ENCODE measurements around the gene DSG3.

DSG3 gene

GRCh38 chr18:31440787-31441186 is 6.8 kb upstream of the DSG3 start:
- TF ChIP-seq FOXP2 (optimal IDR thresholded peaks at IDR 0.05; ENCODE audit: control extremely low read depth, extremely low read length, insufficient read depth) (no peak), POLR2AphosphoS5 (IDR thresholded peaks at IDR 0.05; ENCODE audit: borderline replicate concordance, low read depth, low read length) (no peak), EZH2 (IDR thresholded peaks at IDR 0.05) (no peak)
- Histone ChIP-seq H3K9me3 (ENCODE audit: low read depth, low read length) (no peaks in the 10 kb centered on the region), H3K4me3 (no peak overlapping the region), H3K27ac (no peak overlapping the region), H3K36me3 (ENCODE audit: insufficient read depth, low read length) (no peaks in the 10 kb centered on the region), H3K9ac (ENCODE audit: insufficient read length) (no peak overlapping the region)
- no peak for DNase-seq (ENCODE audit: low read depth, low spot score)

GRCh38 chr18:31441493-31441892 is 6.0 kb upstream of the DSG3 start:
- TF ChIP-seq EZH2 (IDR thresholded peaks at IDR 0.05) (no peak), FOXP2 (optimal IDR thresholded peaks at IDR 0.05; ENCODE audit: control extremely low read depth, extremely low read length, insufficient read depth) (no peak), POLR2AphosphoS5 (IDR thresholded peaks at IDR 0.05; ENCODE audit: borderline replicate concordance, low read depth, low read length) (no peak)
- DNase-seq (ENCODE audit: low read depth, low spot score): no peak
- Histone ChIP-seq H3K4me3 (no peak overlapping the region), H3K9ac (ENCODE audit: insufficient read length) (no peak overlapping the region), H3K27ac (no peak overlapping the region), H3K9me3 (ENCODE audit: low read depth, low read length) (no peaks in the 10 kb centered on the region), H3K36me3 (ENCODE audit: insufficient read depth, low read length) (no peaks in the 10 kb centered on the region)

GRCh38 chr18:31444142-31444541 is 3.4 kb upstream of the DSG3 start:
- H3K27ac ChIP-seq: no peak overlapping the region
- no peaks in the 10 kb centered on the region for H3K36me3 ChIP-seq (ENCODE audit: insufficient read depth, low read length)
- DNase-seq (ENCODE audit: low read depth, low spot score): no peak
- TF ChIP-seq POLR2AphosphoS5 (IDR thresholded peaks at IDR 0.05; ENCODE audit: borderline replicate concordance, low read depth, low read length) (no peak), FOXP2 (optimal IDR thresholded peaks at IDR 0.05; ENCODE audit: control extremely low read depth, extremely low read length, insufficient read depth) (no peak), EZH2 (IDR thresholded peaks at IDR 0.05) (no peak)
- H3K4me3 ChIP-seq: no peak overlapping the region
- no peaks in the 10 kb centered on the region for H3K9me3 ChIP-seq (ENCODE audit: low read depth, low read length)
- H3K9ac ChIP-seq (ENCODE audit: insufficient read length): no peak overlapping the region

- Histone ChIP-seq H3K36me3 (ENCODE audit: insufficient read depth, low read length) (no peaks in the 10 kb centered on the region), H3K27ac (no peak overlapping the region), H3K9me3 (ENCODE audit: low read depth, low read length) (no peaks in the 10 kb centered on the region), H3K4me3 (no peak overlapping the region), H3K9ac (ENCODE audit: insufficient read length) (no peak overlapping the region)
- TF ChIP-seq POLR2AphosphoS5 (IDR thresholded peaks at IDR 0.05; ENCODE audit: borderline replicate concordance, low read depth, low read length): no peak
- no peak for TF ChIP-seq EZH2 (IDR thresholded peaks at IDR 0.05)
- no peak for TF ChIP-seq FOXP2 (optimal IDR thresholded peaks at IDR 0.05; ENCODE audit: control extremely low read depth, extremely low read length, insufficient read depth)
- no peak for DNase-seq (ENCODE audit: low read depth, low spot score)
Measured at GRCh38 chr18:31445908-31446307, 1.6 kb upstream of the DSG3 start.

- H3K9me3 ChIP-seq (ENCODE audit: low read depth, low read length): no peaks in the 10 kb centered on the region
- no peaks in the 10 kb centered on the region for H3K36me3 ChIP-seq (ENCODE audit: insufficient read depth, low read length)
- no peak overlapping the region for H3K9ac ChIP-seq (ENCODE audit: insufficient read length)
- TF ChIP-seq FOXP2 (optimal IDR thresholded peaks at IDR 0.05; ENCODE audit: control extremely low read depth, extremely low read length, insufficient read depth): no peak
- TF ChIP-seq POLR2AphosphoS5 (IDR thresholded peaks at IDR 0.05; ENCODE audit: borderline replicate concordance, low read depth, low read length): no peak
- no peak for TF ChIP-seq EZH2 (IDR thresholded peaks at IDR 0.05)
- DNase-seq (ENCODE audit: low read depth, low spot score): no peak
- no peak overlapping the region for H3K27ac ChIP-seq
- no peak overlapping the region for H3K4me3 ChIP-seq
Measured at GRCh38 chr18:31446854-31447253, 687 bp upstream of the DSG3 start.

GRCh38 chr18:31450409-31450808 is 2.9 kb downstream of the DSG3 start:
- H3K27ac ChIP-seq: no peak overlapping the region
- TF ChIP-seq POLR2AphosphoS5 (IDR thresholded peaks at IDR 0.05; ENCODE audit: borderline replicate concordance, low read depth, low read length) (no peak), FOXP2 (optimal IDR thresholded peaks at IDR 0.05; ENCODE audit: control extremely low read depth, extremely low read length, insufficient read depth) (no peak), EZH2 (IDR thresholded peaks at IDR 0.05) (no peak)
- no peak overlapping the region for H3K9ac ChIP-seq (ENCODE audit: insufficient read length)
- no peak for DNase-seq (ENCODE audit: low read depth, low spot score)
- no peak overlapping the region for H3K4me3 ChIP-seq
- no peaks in the 10 kb centered on the region for H3K36me3 ChIP-seq (ENCODE audit: insufficient read depth, low read length)
- no peaks in the 10 kb centered on the region for H3K9me3 ChIP-seq (ENCODE audit: low read depth, low read length)

GRCh38 chr18:31451625-31452024 is 4.1 kb downstream of the DSG3 start:
- Histone ChIP-seq H3K9ac (ENCODE audit: insufficient read length) (no peak overlapping the region), H3K4me3 (no peak overlapping the region), H3K9me3 (ENCODE audit: low read depth, low read length) (no peaks in the 10 kb centered on the region), H3K36me3 (ENCODE audit: insufficient read depth, low read length) (no peaks in the 10 kb centered on the region), H3K27ac (no peak overlapping the region)
- TF ChIP-seq POLR2AphosphoS5 (IDR thresholded peaks at IDR 0.05; ENCODE audit: borderline replicate concordance, low read depth, low read length) (no peak), FOXP2 (optimal IDR thresholded peaks at IDR 0.05; ENCODE audit: control extremely low read depth, extremely low read length, insufficient read depth) (no peak), EZH2 (IDR thresholded peaks at IDR 0.05) (no peak)
- no peak for DNase-seq (ENCODE audit: low read depth, low spot score)

- Histone ChIP-seq H3K36me3 (ENCODE audit: insufficient read depth, low read length) (no peaks in the 10 kb centered on the region), H3K9me3 (ENCODE audit: low read depth, low read length) (no peaks in the 10 kb centered on the region), H3K9ac (ENCODE audit: insufficient read length) (no peak overlapping the region), H3K4me3 (no peak overlapping the region), H3K27ac (no peak overlapping the region)
- no peak for DNase-seq (ENCODE audit: low read depth, low spot score)
- TF ChIP-seq FOXP2 (optimal IDR thresholded peaks at IDR 0.05; ENCODE audit: control extremely low read depth, extremely low read length, insufficient read depth) (no peak), POLR2AphosphoS5 (IDR thresholded peaks at IDR 0.05; ENCODE audit: borderline replicate concordance, low read depth, low read length) (no peak), EZH2 (IDR thresholded peaks at IDR 0.05) (no peak)
Measured at GRCh38 chr18:31454066-31454708, 6.6 kb downstream of the DSG3 start.

GRCh38 chr18:31469629-31470028 is 22.1 kb downstream of the DSG3 start:
- DNase-seq (ENCODE audit: low read depth, low spot score): no peak
- no peak overlapping the region for H3K4me3 ChIP-seq
- H3K36me3 ChIP-seq (ENCODE audit: insufficient read depth, low read length): no peaks in the 10 kb centered on the region
- H3K9me3 ChIP-seq (ENCODE audit: low read depth, low read length): no peaks in the 10 kb centered on the region
- H3K9ac ChIP-seq (ENCODE audit: insufficient read length): no peak overlapping the region
- TF ChIP-seq EZH2 (IDR thresholded peaks at IDR 0.05) (no peak), POLR2AphosphoS5 (IDR thresholded peaks at IDR 0.05; ENCODE audit: borderline replicate concordance, low read depth, low read length) (no peak), FOXP2 (optimal IDR thresholded peaks at IDR 0.05; ENCODE audit: control extremely low read depth, extremely low read length, insufficient read depth) (no peak)
- no peak overlapping the region for H3K27ac ChIP-seq

Data from SK-N-MC (cell line).